ENCODE measurements around the gene ABCG8.

ABCG8 gene

DNA sequence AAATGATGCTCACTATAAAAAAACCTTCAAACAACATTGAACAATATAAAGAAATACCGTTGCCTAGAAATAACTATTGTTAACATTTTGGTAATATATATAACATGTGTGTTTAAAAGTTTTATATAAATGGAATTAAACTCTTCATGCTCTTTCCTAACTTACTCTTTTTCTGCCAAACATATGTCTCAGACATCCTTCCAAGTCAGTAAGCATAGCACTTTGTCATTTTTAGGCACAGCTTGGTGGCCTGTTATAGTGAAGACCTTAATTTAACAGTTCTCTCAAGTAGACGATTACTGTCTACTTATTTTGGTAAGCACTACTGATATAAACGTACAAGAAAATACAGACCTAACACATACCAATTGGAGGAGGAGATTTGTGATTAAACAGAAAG is 24.1 kb upstream of the ABCG8 start:
- H3K79me2 ChIP-seq (ENCODE audit: insufficient read depth, low read length) = no peaks in the 10 kb centered on the region
- no peaks in the 10 kb centered on the region for H3F3A ChIP-seq (ENCODE audit: low read depth)
- H3K9ac ChIP-seq (ENCODE audit: low read depth, low read length, poor library complexity, severe bottlenecking) = no peak overlapping the region
- no peaks in the 10 kb centered on the region for H3K27me3 ChIP-seq (ENCODE audit: insufficient read depth, low read length, poor library complexity, severe bottlenecking)
- H3K36me3 ChIP-seq (ENCODE audit: insufficient read depth, low read length) = no peaks in the 10 kb centered on the region
- H3K4me3 ChIP-seq (ENCODE audit: low read length, poor library complexity, severe bottlenecking) = no peak overlapping the region
- H3K9me2 ChIP-seq (replicated peaks; ENCODE audit: low read depth, low read length) = no peaks in the 10 kb centered on the region
- H3K4me1 ChIP-seq (ENCODE audit: insufficient read depth, low read length, poor library complexity, severe bottlenecking) = no peaks in the 10 kb centered on the region
- no peaks in the 10 kb centered on the region for H3K9me3 ChIP-seq (ENCODE audit: insufficient read depth, low read depth, low read length)
- TF ChIP-seq, protein P1, sequence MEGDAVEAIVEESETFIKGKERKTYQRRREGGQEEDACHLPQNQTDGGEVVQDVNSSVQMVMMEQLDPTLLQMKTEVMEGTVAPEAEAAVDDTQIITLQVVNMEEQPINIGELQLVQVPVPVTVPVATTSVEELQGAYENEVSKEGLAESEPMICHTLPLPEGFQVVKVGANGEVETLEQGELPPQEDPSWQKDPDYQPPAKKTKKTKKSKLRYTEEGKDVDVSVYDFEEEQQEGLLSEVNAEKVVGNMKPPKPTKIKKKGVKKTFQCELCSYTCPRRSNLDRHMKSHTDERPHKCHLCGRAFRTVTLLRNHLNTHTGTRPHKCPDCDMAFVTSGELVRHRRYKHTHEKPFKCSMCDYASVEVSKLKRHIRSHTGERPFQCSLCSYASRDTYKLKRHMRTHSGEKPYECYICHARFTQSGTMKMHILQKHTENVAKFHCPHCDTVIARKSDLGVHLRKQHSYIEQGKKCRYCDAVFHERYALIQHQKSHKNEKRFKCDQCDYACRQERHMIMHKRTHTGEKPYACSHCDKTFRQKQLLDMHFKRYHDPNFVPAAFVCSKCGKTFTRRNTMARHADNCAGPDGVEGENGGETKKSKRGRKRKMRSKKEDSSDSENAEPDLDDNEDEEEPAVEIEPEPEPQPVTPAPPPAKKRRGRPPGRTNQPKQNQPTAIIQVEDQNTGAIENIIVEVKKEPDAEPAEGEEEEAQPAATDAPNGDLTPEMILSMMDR (conservative IDR thresholded peaks at IDR 0.05; ENCODE audit: low read length) = no peak
- TF ChIP-seq EZH2phosphoT487 (IDR thresholded peaks at IDR 0.05; ENCODE audit: borderline replicate concordance) = no peak
- H4K20me1 ChIP-seq (ENCODE audit: insufficient read depth, low read length, poor library complexity, severe bottlenecking) = no peaks in the 10 kb centered on the region
- H3K4me2 ChIP-seq (ENCODE audit: low read depth, low read length, poor library complexity, severe bottlenecking) = no peak overlapping the region
- no peak overlapping the region for H2AFZ ChIP-seq (ENCODE audit: low read length)

DNA sequence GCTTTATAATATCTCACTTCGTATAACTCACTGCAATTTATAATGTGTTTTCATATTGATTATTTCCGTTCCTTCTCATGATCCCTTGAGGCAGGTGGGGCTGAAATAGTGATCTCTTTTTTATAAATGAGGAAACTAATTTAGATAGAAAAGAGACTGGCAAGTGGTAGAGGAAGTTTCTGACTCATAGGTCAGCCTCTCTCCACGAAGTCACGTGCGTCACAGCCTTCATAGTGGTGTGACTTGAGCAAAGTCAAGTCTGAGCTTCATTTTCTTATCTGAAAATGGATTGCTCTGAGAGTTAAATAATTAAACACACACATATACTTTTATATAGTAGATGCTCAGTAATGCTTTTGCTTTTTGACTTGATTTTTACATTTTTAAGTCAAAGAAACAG is 20.0 kb upstream of the ABCG8 start:
- Histone ChIP-seq H3K27me3 (ENCODE audit: insufficient read depth, low read length, poor library complexity, severe bottlenecking) (no peaks in the 10 kb centered on the region), H2AFZ (ENCODE audit: low read length) (no peak overlapping the region), H3K4me1 (ENCODE audit: insufficient read depth, low read length, poor library complexity, severe bottlenecking) (no peaks in the 10 kb centered on the region), H3K4me3 (ENCODE audit: low read length, poor library complexity, severe bottlenecking) (no peak overlapping the region), H4K20me1 (ENCODE audit: insufficient read depth, low read length, poor library complexity, severe bottlenecking) (no peaks in the 10 kb centered on the region), H3K9me3 (ENCODE audit: insufficient read depth, low read depth, low read length) (no peaks in the 10 kb centered on the region), H3F3A (ENCODE audit: low read depth) (no peaks in the 10 kb centered on the region), H3K36me3 (ENCODE audit: insufficient read depth, low read length) (no peaks in the 10 kb centered on the region), H3K4me2 (ENCODE audit: low read depth, low read length, poor library complexity, severe bottlenecking) (no peak overlapping the region), H3K9ac (ENCODE audit: low read depth, low read length, poor library complexity, severe bottlenecking) (no peak overlapping the region), H3K9me2 (replicated peaks; ENCODE audit: low read depth, low read length) (no peaks in the 10 kb centered on the region), H3K79me2 (ENCODE audit: insufficient read depth, low read length) (no peaks in the 10 kb centered on the region)
- no peak for TF ChIP-seq EZH2phosphoT487 (IDR thresholded peaks at IDR 0.05; ENCODE audit: borderline replicate concordance)
- TF ChIP-seq, protein P1 (conservative IDR thresholded peaks at IDR 0.05; ENCODE audit: low read length) = no peak

DNA sequence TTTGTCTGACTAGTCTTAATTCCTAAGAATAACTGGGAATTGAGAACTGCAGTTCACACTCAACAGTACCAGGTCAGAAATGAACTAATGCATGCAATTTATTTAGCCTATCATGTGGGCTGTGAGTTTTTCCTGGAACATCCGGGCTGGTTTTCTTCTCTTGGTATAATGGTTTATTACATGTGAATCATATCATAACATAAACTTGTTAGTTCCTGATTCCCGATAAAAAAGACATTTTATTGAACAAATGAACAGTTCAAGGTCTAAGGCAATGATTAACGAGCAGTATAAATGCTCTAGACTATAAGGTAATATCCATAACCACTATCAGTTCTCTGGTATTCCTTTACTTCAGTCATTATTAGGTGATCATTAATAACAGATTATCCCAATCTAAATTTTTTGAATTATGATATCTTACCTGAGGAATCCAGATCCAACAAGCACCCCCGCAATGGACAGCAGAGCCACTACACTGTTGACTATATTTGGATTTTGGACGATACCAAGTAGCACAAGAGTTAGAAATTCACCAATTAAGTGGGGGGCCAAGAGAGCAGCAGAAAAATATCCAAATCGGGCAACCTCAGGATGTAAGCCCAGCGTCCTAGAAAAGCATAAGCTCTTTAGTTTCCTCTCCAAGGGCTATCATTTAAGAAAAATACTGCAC is 19.1 kb upstream of the ABCG8 start:
- no peaks in the 10 kb centered on the region for H3F3A ChIP-seq (ENCODE audit: low read depth)
- H2AFZ ChIP-seq (ENCODE audit: low read length) = no peak overlapping the region
- no peak overlapping the region for H3K4me2 ChIP-seq (ENCODE audit: low read depth, low read length, poor library complexity, severe bottlenecking)
- no peaks in the 10 kb centered on the region for H3K9me2 ChIP-seq (replicated peaks; ENCODE audit: low read depth, low read length)
- no peak for TF ChIP-seq EZH2phosphoT487 (IDR thresholded peaks at IDR 0.05; ENCODE audit: borderline replicate concordance)
- TF ChIP-seq, protein P1 (conservative IDR thresholded peaks at IDR 0.05; ENCODE audit: low read length) = no peak
- H3K27me3 ChIP-seq (ENCODE audit: insufficient read depth, low read length, poor library complexity, severe bottlenecking) = no peaks in the 10 kb centered on the region
- H3K4me1 ChIP-seq (ENCODE audit: insufficient read depth, low read length, poor library complexity, severe bottlenecking) = no peaks in the 10 kb centered on the region
- H3K36me3 ChIP-seq (ENCODE audit: insufficient read depth, low read length) = no peaks in the 10 kb centered on the region
- no peaks in the 10 kb centered on the region for H4K20me1 ChIP-seq (ENCODE audit: insufficient read depth, low read length, poor library complexity, severe bottlenecking)
- no peaks in the 10 kb centered on the region for H3K9me3 ChIP-seq (ENCODE audit: insufficient read depth, low read depth, low read length)
- no peak overlapping the region for H3K9ac ChIP-seq (ENCODE audit: low read depth, low read length, poor library complexity, severe bottlenecking)
- no peaks in the 10 kb centered on the region for H3K79me2 ChIP-seq (ENCODE audit: insufficient read depth, low read length)
- no peak overlapping the region for H3K4me3 ChIP-seq (ENCODE audit: low read length, poor library complexity, severe bottlenecking)

All from Loucy (cell line).